Activated CD4-positive, alpha-beta T cell treated with anti-CD3 and anti-CD28 coated beads, Interleukin-2, amount 50 U/mL, for 4 hours (primary cell): ENCODE measurements around the gene ADAP1.
"Not testable (repeated sequence)": the region's sequence is repeated elsewhere in the genome, so short reads cannot be mapped to it uniquely, and the experiment has no call there.

ENCODE experiments used
- DNase-seq, 2 experiments: peaks; one replicate each; pipeline ENCODE4 v3.0.0-alpha.2; 2020

The ADAP1 gene

GRCh38 chr7:974172-974571 is 19.7 kb upstream of the ADAP1 start:
- no peak for DNase-seq

- DNase-seq = no peak
Observed at GRCh38 chr7:973312-973711, 18.8 kb upstream of the ADAP1 start.

- no peak for DNase-seq
Observed at GRCh38 chr7:972676-973309, 18.3 kb upstream of the ADAP1 start.

- DNase-seq = no peak
Observed at GRCh38 chr7:972110-972509, 17.6 kb upstream of the ADAP1 start.

- DNase-seq = no peak
Observed at GRCh38 chr7:970744-971143, 16.3 kb upstream of the ADAP1 start.

- no peak for DNase-seq
Observed at GRCh38 chr7:969403-969802, 14.9 kb upstream of the ADAP1 start.

- DNase-seq = no peak
Observed at GRCh38 chr7:968205-969105, 14.0 kb upstream of the ADAP1 start.

GRCh38 chr7:967361-968082 is 13.0 kb upstream of the ADAP1 start:
- no peak for DNase-seq

- no peak for DNase-seq
Observed at GRCh38 chr7:966291-967069, 12.0 kb upstream of the ADAP1 start.

- no peak for DNase-seq
Observed at GRCh38 chr7:964401-965231, 10.1 kb upstream of the ADAP1 start.

- DNase-seq = no peak
Observed at GRCh38 chr7:963236-964078, 9.0 kb upstream of the ADAP1 start.

GRCh38 chr7:962401-963081 is 8.1 kb upstream of the ADAP1 start:
- DNase-seq = no peak

- DNase-seq = no peak
Observed at GRCh38 chr7:961546-962400, 7.3 kb upstream of the ADAP1 start.

- DNase-seq = not testable (repeated sequence)
Observed at GRCh38 chr7:960972-961371, 6.5 kb upstream of the ADAP1 start.

- no peak for DNase-seq
Observed at GRCh38 chr7:960269-960871, 5.9 kb upstream of the ADAP1 start.

- not testable (repeated sequence) for DNase-seq
Observed at GRCh38 chr7:959740-960139, 5.3 kb upstream of the ADAP1 start.

- no peak for DNase-seq
Observed at GRCh38 chr7:959271-959670, 4.8 kb upstream of the ADAP1 start.

GRCh38 chr7:958221-959200 is 4.0 kb upstream of the ADAP1 start:
- DNase-seq = no peak
